Measurements from ENCODE around the gene MEIS3.

MEIS3 gene

GRCh38 chr19:47405854-47406417 is 13.4 kb downstream of the MEIS3 start:
- DNase-seq (ENCODE audit: low read depth): no peak
- H3K4me3 ChIP-seq (ENCODE audit: low read depth, low read length): no peak overlapping the region
- TF ChIP-seq CTCF (IDR thresholded peaks at IDR 0.05; ENCODE audit: low read depth, low read length) (no peak), POLR2A (IDR thresholded peaks at IDR 0.05; ENCODE audit: extremely low read depth, insufficient read length) (no peak), MYC (IDR thresholded peaks at IDR 0.05; ENCODE audit: low read depth, low read length) (no peak)
- TF ChIP-seq, protein P1, sequence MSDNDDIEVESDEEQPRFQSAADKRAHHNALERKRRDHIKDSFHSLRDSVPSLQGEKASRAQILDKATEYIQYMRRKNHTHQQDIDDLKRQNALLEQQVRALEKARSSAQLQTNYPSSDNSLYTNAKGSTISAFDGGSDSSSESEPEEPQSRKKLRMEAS (IDR thresholded peaks at IDR 0.05; ENCODE audit: low read depth, low read length): no peak

DNA sequence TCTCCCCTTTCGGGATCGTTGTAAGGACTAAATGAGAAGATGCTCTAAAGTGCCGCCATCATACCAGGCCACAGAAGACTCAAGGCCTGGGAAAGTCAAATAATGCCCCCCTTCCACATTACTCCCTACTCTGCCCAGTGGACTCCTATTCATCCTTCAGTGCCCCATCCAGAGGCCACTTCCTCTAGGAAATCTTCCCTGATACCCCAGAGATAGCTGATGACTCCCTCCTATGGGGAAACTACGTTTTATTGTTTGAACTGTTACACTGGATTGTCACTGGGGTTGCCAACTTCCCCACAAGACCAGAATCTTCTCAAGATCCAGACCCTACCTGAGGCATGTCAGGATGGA is 14.2 kb downstream of the MEIS3 start:
- TF ChIP-seq MYC (IDR thresholded peaks at IDR 0.05; ENCODE audit: low read depth, low read length): no peak
- TF ChIP-seq POLR2A (IDR thresholded peaks at IDR 0.05; ENCODE audit: extremely low read depth, insufficient read length): no peak
- TF ChIP-seq CTCF (IDR thresholded peaks at IDR 0.05; ENCODE audit: low read depth, low read length): no peak
- TF ChIP-seq, protein P1 (IDR thresholded peaks at IDR 0.05; ENCODE audit: low read depth, low read length): no peak
- DNase-seq (ENCODE audit: low read depth): peak; percentile 24
- no peak overlapping the region for H3K4me3 ChIP-seq (ENCODE audit: low read depth, low read length)

GRCh38 chr19:47404334-47405196 is 14.8 kb downstream of the MEIS3 start:
- peak; percentile 50 for DNase-seq (ENCODE audit: low read depth)
- no peak overlapping the region for H3K4me3 ChIP-seq (ENCODE audit: low read depth, low read length)
- TF ChIP-seq MYC (IDR thresholded peaks at IDR 0.05; ENCODE audit: low read depth, low read length) (no peak), CTCF (IDR thresholded peaks at IDR 0.05; ENCODE audit: low read depth, low read length) (no peak)
- TF ChIP-seq, protein P1 (IDR thresholded peaks at IDR 0.05; ENCODE audit: low read depth, low read length): peak; percentile 66; the same call in 1 of the 2 replicates

GRCh38 chr19:47402504-47402903 is 16.8 kb downstream of the MEIS3 start:
- DNase-seq (ENCODE audit: low read depth): peak; percentile 35
- TF ChIP-seq POLR2A (IDR thresholded peaks at IDR 0.05; ENCODE audit: extremely low read depth, insufficient read length) (no peak), CTCF (IDR thresholded peaks at IDR 0.05; ENCODE audit: low read depth, low read length) (no peak), MYC (IDR thresholded peaks at IDR 0.05; ENCODE audit: low read depth, low read length) (no peak)
- TF ChIP-seq, protein P1 (IDR thresholded peaks at IDR 0.05; ENCODE audit: low read depth, low read length): no peak

DNA sequence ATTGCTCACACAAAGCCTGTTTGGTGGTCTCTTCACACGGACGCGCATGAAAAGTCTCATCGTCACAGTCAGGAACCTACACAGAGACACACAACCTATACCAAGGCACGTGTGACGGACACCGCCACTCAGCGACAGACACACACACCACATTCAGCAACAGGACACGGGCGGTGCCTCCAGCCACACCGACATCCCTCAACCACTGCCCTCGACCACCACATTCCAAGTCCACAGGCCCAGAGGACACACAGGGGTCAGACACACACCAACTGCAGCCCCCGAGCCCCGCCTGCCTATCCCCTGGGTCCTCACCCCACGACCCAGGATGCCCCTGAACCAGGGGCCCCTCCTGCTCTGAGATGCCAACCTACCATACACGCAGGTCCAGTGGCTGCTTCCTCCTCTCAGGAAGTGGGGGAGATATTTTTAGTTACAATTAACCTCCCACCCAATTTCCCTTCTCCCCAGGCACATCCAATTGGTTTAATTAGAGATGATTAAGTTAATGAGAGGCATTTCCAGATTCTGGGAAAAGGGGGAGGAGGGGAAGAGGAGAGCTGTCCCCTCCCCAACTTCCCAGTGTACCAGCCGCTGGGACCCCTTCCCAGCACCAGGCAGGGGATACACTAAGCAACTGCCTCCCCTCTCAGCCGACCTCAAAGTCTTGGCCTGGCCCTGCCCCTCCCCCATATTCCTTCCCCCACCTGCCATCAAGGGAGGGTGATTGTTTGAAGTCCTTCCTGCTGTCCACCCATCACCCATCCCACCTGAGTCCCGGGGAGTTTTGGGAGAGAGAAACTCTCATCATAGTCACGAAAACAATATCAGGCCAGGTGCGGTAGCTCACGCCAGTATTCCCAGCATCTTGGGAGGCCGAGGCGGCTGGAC is 20.4 kb downstream of the MEIS3 start:
- TF ChIP-seq POLR2A (IDR thresholded peaks at IDR 0.05; ENCODE audit: extremely low read depth, insufficient read length): no peak
- no peak for TF ChIP-seq CTCF (IDR thresholded peaks at IDR 0.05; ENCODE audit: low read depth, low read length)
- TF ChIP-seq, protein P1 (IDR thresholded peaks at IDR 0.05; ENCODE audit: low read depth, low read length): no peak
- no peak for TF ChIP-seq MYC (IDR thresholded peaks at IDR 0.05; ENCODE audit: low read depth, low read length)
- no peak overlapping the region for H3K4me3 ChIP-seq (ENCODE audit: low read depth, low read length)
- peak; percentile 25 for DNase-seq (ENCODE audit: low read depth)

More at GRCh38 chr19:47402504-47402903, 16.8 kb downstream of the MEIS3 start:
- no peak overlapping the region for H3K4me3 ChIP-seq (ENCODE audit: low read depth, low read length)
